Parathyroid adenoma (tissue), 2 donors: Measurements from ENCODE around the gene MYOG.

Source experiments
- H2AFZ ChIP-seq: fragments of 300-600 bp; sonication (generic); one replicate; pipeline ENCODE4 v1.7.0; 2017; ENCODE audit warnings: antibody characterized with exemption, mild to moderate bottlenecking
- H3K27ac ChIP-seq: fragments of 300-600 bp; sonication (generic); one replicate; pipeline ENCODE4 v1.7.0; 2017
- H3K27me3 ChIP-seq: fragments of 300-600 bp; sonication (generic); one replicate; pipeline ENCODE4 v1.7.0; 2017; ENCODE audit warnings: low read length; ENCODE audit not compliant: control insufficient read depth, insufficient read depth
- H3K36me3 ChIP-seq: fragments of 300-600 bp; sonication (generic); one replicate; pipeline ENCODE4 v1.7.0; 2017; ENCODE audit warnings: low read length; ENCODE audit not compliant: control insufficient read depth, insufficient read depth
- H3K4me1 ChIP-seq: fragments of 300-600 bp; sonication (generic); one replicate; pipeline ENCODE4 v1.7.0; 2017; ENCODE audit warnings: control low read depth
- H3K4me2 ChIP-seq: fragments of 300-600 bp; sonication (generic); one replicate; pipeline ENCODE4 v1.7.0; 2017; ENCODE audit warnings: low read length
- H3K4me3 ChIP-seq: fragments of 300-600 bp; sonication (generic); one replicate; pipeline ENCODE4 v1.7.0; 2017; ENCODE audit warnings: low read depth, low read length
- H3K79me2 ChIP-seq: fragments of 300-600 bp; sonication (generic); one replicate; pipeline ENCODE4 v1.7.0; 2017; ENCODE audit warnings: control low read depth
- H3K9ac ChIP-seq: fragments of 300-600 bp; sonication (generic); one replicate; pipeline ENCODE4 v1.7.0; 2017; ENCODE audit warnings: mild to moderate bottlenecking
- H3K9me3 ChIP-seq: fragments of 300-600 bp; sonication (generic); one replicate; pipeline ENCODE4 v1.7.0; 2017; ENCODE audit warnings: low read length; ENCODE audit not compliant: control insufficient read depth
- CTCF ChIP-seq: fragments of 300-600 bp; sonication (generic); IDR thresholded peaks from one replicate; pipeline ENCODE4 v1.7.0; 2017; ENCODE audit warnings: antibody characterized with exemption, mild to moderate bottlenecking
- donor health status: primary hyperparathyroidism.

Gene MYOG

GRCh38 chr1:203129501-203130231, 43.9 kb upstream of the MYOG start:
- Histone ChIP-seq H3K4me3 (no peak overlapping the region), H3K4me2 (peak overlapping the region; percentile 26), H3K27me3 (no peaks in the 10 kb centered on the region), H3K9ac (no peak overlapping the region), H3K27ac (peak overlapping the region; percentile 3), H3K9me3 (no peaks in the 10 kb centered on the region), H3K79me2 (no peaks in the 10 kb centered on the region), H3K4me1 (peaks cover 13% of the 10 kb centered on the region), H2AFZ (no peak overlapping the region), H3K36me3 (no peaks in the 10 kb centered on the region)
- no peak for TF ChIP-seq CTCF

GRCh38 chr1:203128716-203129500, 43.1 kb upstream of the MYOG start:
- Histone ChIP-seq H3K36me3 (no peaks in the 10 kb centered on the region), H3K27ac (peak overlapping the region; percentile 3), H3K27me3 (no peaks in the 10 kb centered on the region), H3K79me2 (no peaks in the 10 kb centered on the region), H3K4me3 (peak overlapping the region; percentile 68), H3K4me1 (peaks cover 13% of the 10 kb centered on the region), H3K4me2 (peak overlapping the region; percentile 85), H2AFZ (no peak overlapping the region), H3K9me3 (no peaks in the 10 kb centered on the region), H3K9ac (no peak overlapping the region)
- TF ChIP-seq CTCF: no peak

GRCh38 chr1:203128431-203128715, 42.6 kb upstream of the MYOG start:
- H3K27me3 ChIP-seq: no peaks in the 10 kb centered on the region
- peak overlapping the region; percentile 36 for H3K27ac ChIP-seq
- peaks cover 13% of the 10 kb centered on the region for H3K4me1 ChIP-seq
- H3K4me2 ChIP-seq: peak overlapping the region; percentile 85
- peak overlapping the region; percentile 89 for H2AFZ ChIP-seq
- H3K36me3 ChIP-seq: no peaks in the 10 kb centered on the region
- no peak overlapping the region for H3K9ac ChIP-seq
- no peaks in the 10 kb centered on the region for H3K79me2 ChIP-seq
- peak overlapping the region; percentile 68 for H3K4me3 ChIP-seq
- TF ChIP-seq CTCF: no peak
- H3K9me3 ChIP-seq: no peaks in the 10 kb centered on the region

- Histone ChIP-seq H3K4me3 (peak within 1 kb of the TSS; percentile 68), H3K27ac (peak within 1 kb of the TSS; percentile 36), H2AFZ (peak within 1 kb of the TSS; percentile 89), H3K4me1 (peaks cover 13% of the 10 kb centered on the region), H3K27me3 (no peaks in the 10 kb centered on the region), H3K9me3 (no peaks in the 10 kb centered on the region), H3K4me2 (peak within 1 kb of the TSS; percentile 85), H3K79me2 (no peaks in the 10 kb centered on the region), H3K36me3 (no peaks in the 10 kb centered on the region), H3K9ac (no peak within 1 kb of the TSS)
- no peak for TF ChIP-seq CTCF
These were observed 42.0 kb upstream of the MYOG start, which contains the start of gene ADORA1 for GRCh38 chr1:203127666-203128430. TSS of gene ADORA1 (plus strand) at chr1:203127726. CDS start at chr1:203128842, 1,116 bp downstream.
